NCI-H2227 treated with DMSO at 0.1 percent for 48 hours (cell line): ENCODE data around the gene REXO1.

Source experiments
- DNase-seq: peaks from one replicate; lab custom pipeline; 2025; lab: John Stamatoyannopoulos, UW

The REXO1 gene

GRCh38 chr19:1849132-1849474, 820 bp upstream of the REXO1 start:
- no peak for DNase-seq

GRCh38 chr19:1847684-1848398, 442 bp downstream of the REXO1 start:
- no peak for DNase-seq

GRCh38 chr19:1847348-1847683, 967 bp downstream of the REXO1 start:
- no peak for DNase-seq

GRCh38 chr19:1846517-1847204, 1.6 kb downstream of the REXO1 start:
- no peak for DNase-seq

GRCh38 chr19:1845642-1846041, 2.6 kb downstream of the REXO1 start:
- no peak for DNase-seq

- DNase-seq: no peak
These were observed 3.2 kb downstream of the REXO1 start for GRCh38 chr19:1845125-1845515.

GRCh38 chr19:1844513-1845124, 3.7 kb downstream of the REXO1 start:
- DNase-seq: no peak

- DNase-seq: no peak
These were observed 4.5 kb downstream of the REXO1 start for GRCh38 chr19:1843646-1844394.

- DNase-seq: no peak
These were observed 5.2 kb downstream of the REXO1 start for GRCh38 chr19:1843116-1843515.

- no peak for DNase-seq
These were observed 6.9 kb downstream of the REXO1 start for GRCh38 chr19:1841209-1841924.

GRCh38 chr19:1840541-1841115, 7.7 kb downstream of the REXO1 start:
- DNase-seq: no peak

- no peak for DNase-seq
These were observed 8.4 kb downstream of the REXO1 start for GRCh38 chr19:1839658-1840540.

GRCh38 chr19:1837625-1838105, 10.6 kb downstream of the REXO1 start:
- DNase-seq: no peak

GRCh38 chr19:1837222-1837565, 11.1 kb downstream of the REXO1 start:
- no peak for DNase-seq

- DNase-seq: no peak
These were observed 11.6 kb downstream of the REXO1 start for GRCh38 chr19:1836458-1837221.

- DNase-seq: no peak
These were observed 14.7 kb downstream of the REXO1 start for GRCh38 chr19:1833540-1833939.

GRCh38 chr19:1832046-1832663, 16.1 kb downstream of the REXO1 start:
- DNase-seq: no peak

- no peak for DNase-seq
These were observed 17.3 kb downstream of the REXO1 start for GRCh38 chr19:1830978-1831377.

- no peak for DNase-seq
These were observed 17.7 kb downstream of the REXO1 start for GRCh38 chr19:1830568-1830967.

GRCh38 chr19:1829958-1830357, 18.3 kb downstream of the REXO1 start:
- no peak for DNase-seq
